ENCODE results near the gene ZNF830.

DNA sequence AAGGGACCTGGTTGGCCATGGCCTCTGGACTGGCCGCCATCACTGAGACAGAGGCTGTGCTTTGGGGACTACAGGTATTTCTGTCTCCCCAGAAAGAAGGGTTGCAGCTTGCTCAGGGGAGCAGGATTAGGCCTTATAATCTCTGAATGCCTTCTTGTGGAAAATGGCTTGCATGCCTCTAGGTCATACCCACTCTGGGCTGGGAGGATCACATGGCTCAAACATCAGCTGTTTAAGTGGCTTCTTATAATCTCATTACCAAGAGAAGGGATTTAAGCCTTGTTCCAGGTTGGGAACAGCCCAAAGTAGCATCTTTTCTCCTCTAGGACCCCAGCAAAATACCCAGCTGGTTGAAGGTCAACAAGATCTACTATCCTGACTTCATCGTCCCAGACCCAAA is 38.1 kb downstream of the ZNF830 start:
- TF ChIP-seq SRF (IDR thresholded peaks at IDR 0.05; ENCODE audit: low read depth in 2 of 2, low read length in 2 of 2) (no peak), BRCA1 (IDR thresholded peaks at IDR 0.05; ENCODE audit: low read depth, low read length) (no peak), GABPA (IDR thresholded peaks at IDR 0.05; ENCODE audit: low read depth) (no peak), EZH2 (IDR thresholded peaks at IDR 0.05; ENCODE audit: borderline replicate concordance, control insufficient read depth, low read depth, low read length) (no peak), NFXL1 (IDR thresholded peaks at IDR 0.05; ENCODE audit: borderline replicate concordance) (no peak), SMC3 (IDR thresholded peaks at IDR 0.05; ENCODE audit: borderline replicate concordance, low read length) (no peak), SP1 (IDR thresholded peaks at IDR 0.05; ENCODE audit: low read depth, low read length) (no peak), TARDBP (IDR thresholded peaks at IDR 0.05; ENCODE audit: borderline replicate concordance) (no peak), RB1 (IDR thresholded peaks at IDR 0.05; ENCODE audit: borderline replicate concordance) (no peak)
- TF ChIP-seq, protein P1, sequence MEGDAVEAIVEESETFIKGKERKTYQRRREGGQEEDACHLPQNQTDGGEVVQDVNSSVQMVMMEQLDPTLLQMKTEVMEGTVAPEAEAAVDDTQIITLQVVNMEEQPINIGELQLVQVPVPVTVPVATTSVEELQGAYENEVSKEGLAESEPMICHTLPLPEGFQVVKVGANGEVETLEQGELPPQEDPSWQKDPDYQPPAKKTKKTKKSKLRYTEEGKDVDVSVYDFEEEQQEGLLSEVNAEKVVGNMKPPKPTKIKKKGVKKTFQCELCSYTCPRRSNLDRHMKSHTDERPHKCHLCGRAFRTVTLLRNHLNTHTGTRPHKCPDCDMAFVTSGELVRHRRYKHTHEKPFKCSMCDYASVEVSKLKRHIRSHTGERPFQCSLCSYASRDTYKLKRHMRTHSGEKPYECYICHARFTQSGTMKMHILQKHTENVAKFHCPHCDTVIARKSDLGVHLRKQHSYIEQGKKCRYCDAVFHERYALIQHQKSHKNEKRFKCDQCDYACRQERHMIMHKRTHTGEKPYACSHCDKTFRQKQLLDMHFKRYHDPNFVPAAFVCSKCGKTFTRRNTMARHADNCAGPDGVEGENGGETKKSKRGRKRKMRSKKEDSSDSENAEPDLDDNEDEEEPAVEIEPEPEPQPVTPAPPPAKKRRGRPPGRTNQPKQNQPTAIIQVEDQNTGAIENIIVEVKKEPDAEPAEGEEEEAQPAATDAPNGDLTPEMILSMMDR (IDR thresholded peaks at IDR 0.05 in 2 of 3, conservative IDR thresholded peaks at IDR 0.05 in 1 of 3; ENCODE audit: control insufficient read depth in 2 of 3, extremely low read depth in 1 of 3, insufficient read depth in 1 of 3, low read depth in 3 of 3, low read length in 3 of 3): no peak
- TF ChIP-seq, protein P2, sequence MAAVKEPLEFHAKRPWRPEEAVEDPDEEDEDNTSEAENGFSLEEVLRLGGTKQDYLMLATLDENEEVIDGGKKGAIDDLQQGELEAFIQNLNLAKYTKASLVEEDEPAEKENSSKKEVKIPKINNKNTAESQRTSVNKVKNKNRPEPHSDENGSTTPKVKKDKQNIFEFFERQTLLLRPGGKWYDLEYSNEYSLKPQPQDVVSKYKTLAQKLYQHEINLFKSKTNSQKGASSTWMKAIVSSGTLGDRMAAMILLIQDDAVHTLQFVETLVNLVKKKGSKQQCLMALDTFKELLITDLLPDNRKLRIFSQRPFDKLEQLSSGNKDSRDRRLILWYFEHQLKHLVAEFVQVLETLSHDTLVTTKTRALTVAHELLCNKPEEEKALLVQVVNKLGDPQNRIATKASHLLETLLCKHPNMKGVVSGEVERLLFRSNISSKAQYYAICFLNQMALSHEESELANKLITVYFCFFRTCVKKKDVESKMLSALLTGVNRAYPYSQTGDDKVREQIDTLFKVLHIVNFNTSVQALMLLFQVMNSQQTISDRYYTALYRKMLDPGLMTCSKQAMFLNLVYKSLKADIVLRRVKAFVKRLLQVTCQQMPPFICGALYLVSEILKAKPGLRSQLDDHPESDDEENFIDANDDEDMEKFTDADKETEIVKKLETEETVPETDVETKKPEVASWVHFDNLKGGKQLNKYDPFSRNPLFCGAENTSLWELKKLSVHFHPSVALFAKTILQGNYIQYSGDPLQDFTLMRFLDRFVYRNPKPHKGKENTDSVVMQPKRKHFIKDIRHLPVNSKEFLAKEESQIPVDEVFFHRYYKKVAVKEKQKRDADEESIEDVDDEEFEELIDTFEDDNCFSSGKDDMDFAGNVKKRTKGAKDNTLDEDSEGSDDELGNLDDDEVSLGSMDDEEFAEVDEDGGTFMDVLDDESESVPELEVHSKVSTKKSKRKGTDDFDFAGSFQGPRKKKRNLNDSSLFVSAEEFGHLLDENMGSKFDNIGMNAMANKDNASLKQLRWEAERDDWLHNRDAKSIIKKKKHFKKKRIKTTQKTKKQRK (IDR thresholded peaks at IDR 0.05; ENCODE audit: low read depth, low read length): no peak
